ENCODE data around the gene ASXL2. TPM values are rescaled to one million over a fixed set of nuclear protein-coding genes. Genes with fewer than 3 reads are reported as not detected.

The ASXL2 gene
- polyA plus RNA-seq, 3 donors = 3.6 to 13.4 (median 7.1) TPM

DNA sequence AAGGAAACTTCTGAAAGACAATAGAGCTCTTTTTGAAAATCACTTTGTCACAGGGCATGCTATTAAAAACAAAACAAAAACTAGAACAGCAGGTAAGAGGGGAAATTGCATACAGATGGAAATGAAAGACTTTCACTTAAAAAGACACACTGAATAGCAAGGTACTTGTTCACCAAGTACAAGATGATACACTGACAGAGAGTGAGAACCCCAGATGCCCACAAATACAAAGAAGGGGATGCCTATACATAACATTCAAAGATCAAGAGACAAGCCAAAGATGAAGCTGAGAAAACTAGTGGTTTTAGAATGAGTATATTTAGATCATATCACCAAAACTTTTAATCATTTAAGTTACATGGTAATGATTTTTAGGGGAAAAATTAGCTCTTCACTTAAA, 60.7 kb downstream of the ASXL2 start:
- no peaks in the 10 kb centered on the region for H3K27me3 ChIP-seq (ENCODE audit: control insufficient read depth in 2 of 2, insufficient read depth in 2 of 2, low read length in 2 of 2)
- no peak overlapping the region for H3K4me3 ChIP-seq (replicated peaks in 1 of 3; ENCODE audit: low read depth in 2 of 3, low read length in 3 of 3)
- no peak overlapping the region for H2AFZ ChIP-seq (ENCODE audit: insufficient read depth, low read depth, low read length, poor library complexity, severe bottlenecking)
- H3K4me1 ChIP-seq (ENCODE audit: control insufficient read depth in 1 of 2, insufficient read depth in 2 of 2, low read length in 2 of 2) = peaks cover 2 to 7% of the 10 kb centered on the region in 2 donors
- H3K9me3 ChIP-seq (replicated peaks in 1 of 2; ENCODE audit: control insufficient read depth in 1 of 2, insufficient read depth in 1 of 2, low read length in 2 of 2) = no peaks in the 10 kb centered on the region
- H3K27ac ChIP-seq (ENCODE audit: low read depth in 1 of 2, low read length in 2 of 2) = no peak overlapping the region
- H3K9me3 Mint-ChIP-seq = no peaks in the 10 kb centered on the region
- peaks cover 17% of the 10 kb centered on the region for H3K4me1 Mint-ChIP-seq
- no peak overlapping the region for H3K4me3 Mint-ChIP-seq
- TF ChIP-seq, protein P1, sequence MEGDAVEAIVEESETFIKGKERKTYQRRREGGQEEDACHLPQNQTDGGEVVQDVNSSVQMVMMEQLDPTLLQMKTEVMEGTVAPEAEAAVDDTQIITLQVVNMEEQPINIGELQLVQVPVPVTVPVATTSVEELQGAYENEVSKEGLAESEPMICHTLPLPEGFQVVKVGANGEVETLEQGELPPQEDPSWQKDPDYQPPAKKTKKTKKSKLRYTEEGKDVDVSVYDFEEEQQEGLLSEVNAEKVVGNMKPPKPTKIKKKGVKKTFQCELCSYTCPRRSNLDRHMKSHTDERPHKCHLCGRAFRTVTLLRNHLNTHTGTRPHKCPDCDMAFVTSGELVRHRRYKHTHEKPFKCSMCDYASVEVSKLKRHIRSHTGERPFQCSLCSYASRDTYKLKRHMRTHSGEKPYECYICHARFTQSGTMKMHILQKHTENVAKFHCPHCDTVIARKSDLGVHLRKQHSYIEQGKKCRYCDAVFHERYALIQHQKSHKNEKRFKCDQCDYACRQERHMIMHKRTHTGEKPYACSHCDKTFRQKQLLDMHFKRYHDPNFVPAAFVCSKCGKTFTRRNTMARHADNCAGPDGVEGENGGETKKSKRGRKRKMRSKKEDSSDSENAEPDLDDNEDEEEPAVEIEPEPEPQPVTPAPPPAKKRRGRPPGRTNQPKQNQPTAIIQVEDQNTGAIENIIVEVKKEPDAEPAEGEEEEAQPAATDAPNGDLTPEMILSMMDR (IDR thresholded peaks at IDR 0.05) = no peak
- intact Hi-C loops (cut with micrococcal nuclease) = no loop called here
- no peak overlapping the region for H3K9ac ChIP-seq (ENCODE audit: insufficient read depth, low read length, poor library complexity, severe bottlenecking)
- no peaks in the 10 kb centered on the region for H3K27me3 Mint-ChIP-seq (ENCODE audit: low read depth in 3 of 3)
- H3K27ac Mint-ChIP-seq = no peak overlapping the region
- H3K36me3 Mint-ChIP-seq = peaks cover 19 to 37% of the 10 kb centered on the region in 2 donors
- no peak for DNase-seq
- no peak overlapping the region for H3K4me2 ChIP-seq (replicated peaks; ENCODE audit: extremely low read depth, low read length, poor library complexity, severe bottlenecking)
- H3K79me2 ChIP-seq (ENCODE audit: insufficient read depth, low read length) = peaks cover 82% of the 10 kb centered on the region
- peaks cover 96% of the 10 kb centered on the region for H4K20me1 ChIP-seq (ENCODE audit: insufficient read depth, low read length)
- H3K36me3 ChIP-seq (replicated peaks in 1 of 2; ENCODE audit: control insufficient read depth in 1 of 2, insufficient read depth in 2 of 2, low read length in 2 of 2) = peaks cover 0 to 35% of the 10 kb centered on the region in 2 donors

DNA sequence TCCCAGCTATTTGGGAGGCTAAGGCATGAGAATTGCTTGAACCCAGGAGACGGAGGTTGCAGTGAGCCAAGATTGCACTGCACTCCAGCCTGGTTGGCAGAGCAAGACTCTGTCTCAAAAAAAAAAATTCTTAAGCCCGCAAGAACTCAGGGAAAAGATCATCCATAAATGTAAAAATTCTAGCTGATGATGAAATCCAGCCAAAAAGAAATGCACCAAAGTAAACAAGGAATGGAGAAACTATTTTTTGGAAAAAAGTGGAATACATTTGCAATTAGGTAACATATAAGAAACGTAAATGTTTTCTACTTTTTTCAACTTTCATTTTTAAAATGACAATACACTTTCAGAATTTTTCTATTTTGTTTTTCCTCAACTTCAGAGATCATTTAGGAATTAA, 61.3 kb downstream of the ASXL2 start:
- Histone ChIP-seq H3K36me3 (replicated peaks in 1 of 2; ENCODE audit: control insufficient read depth in 1 of 2, insufficient read depth in 2 of 2, low read length in 2 of 2) (peaks cover 0 to 35% of the 10 kb centered on the region in 2 donors), H3K79me2 (ENCODE audit: insufficient read depth, low read length) (peaks cover 88% of the 10 kb centered on the region), H3K27ac (ENCODE audit: low read depth in 1 of 2, low read length in 2 of 2) (no peak overlapping the region), H4K20me1 (ENCODE audit: insufficient read depth, low read length) (peaks cover 96% of the 10 kb centered on the region), H3K9me3 (replicated peaks in 1 of 2; ENCODE audit: control insufficient read depth in 1 of 2, insufficient read depth in 1 of 2, low read length in 2 of 2) (no peaks in the 10 kb centered on the region), H3K4me1 (ENCODE audit: control insufficient read depth in 1 of 2, insufficient read depth in 2 of 2, low read length in 2 of 2) (peaks cover 0 to under 1% of the 10 kb centered on the region in 2 donors), H3K4me3 (replicated peaks in 1 of 3; ENCODE audit: low read depth in 2 of 3, low read length in 3 of 3) (no peak overlapping the region), H3K27me3 (ENCODE audit: control insufficient read depth in 2 of 2, insufficient read depth in 2 of 2, low read length in 2 of 2) (no peaks in the 10 kb centered on the region), H2AFZ (ENCODE audit: insufficient read depth, low read depth, low read length, poor library complexity, severe bottlenecking) (no peak overlapping the region), H3K9ac (ENCODE audit: insufficient read depth, low read length, poor library complexity, severe bottlenecking) (no peak overlapping the region), H3K4me2 (replicated peaks; ENCODE audit: extremely low read depth, low read length, poor library complexity, severe bottlenecking) (no peak overlapping the region)
- Mint-ChIP-seq H3K36me3 (peaks cover 17 to 31% of the 10 kb centered on the region in 2 donors), H3K4me1 (peaks cover 16% of the 10 kb centered on the region), H3K9me3 (no peaks in the 10 kb centered on the region), H3K27me3 (ENCODE audit: low read depth in 3 of 3) (no peaks in the 10 kb centered on the region), H3K4me3 (no peak overlapping the region), H3K27ac (no peak overlapping the region)
- no peak for DNase-seq
- intact Hi-C loops (cut with micrococcal nuclease) = no loop called here
- 100% methylated on average over 1 of the region's 3 CpGs for WGBS (ENCODE audit: insufficient coverage)
- TF ChIP-seq, protein P1 (IDR thresholded peaks at IDR 0.05) = no peak
